ENCODE measurements around the gene CCNDBP1.

Gene CCNDBP1

GRCh38 chr15:43210172-43210745, 25.1 kb downstream of the CCNDBP1 start:
- no peak overlapping the region for H3K4me3 ChIP-seq (ENCODE audit: low read depth, low read length)
- no peak for DNase-seq (ENCODE audit: low read depth, low spot score)
- in situ Hi-C loops (cut with HindIII; ENCODE audit: low sequenced_read_pairs) = no loop called here
- no peak for TF ChIP-seq CTCF (IDR thresholded peaks at IDR 0.05; ENCODE audit: low read depth, low read length)

GRCh38 chr15:43210807-43211206, 25.6 kb downstream of the CCNDBP1 start:
- no peak overlapping the region for H3K4me3 ChIP-seq (ENCODE audit: low read depth, low read length)
- in situ Hi-C loops (cut with HindIII; ENCODE audit: low sequenced_read_pairs) = no loop called here
- no peak for TF ChIP-seq CTCF (IDR thresholded peaks at IDR 0.05; ENCODE audit: low read depth, low read length)
- DNase-seq (ENCODE audit: low read depth, low spot score) = no peak

- no peak for TF ChIP-seq CTCF (IDR thresholded peaks at IDR 0.05; ENCODE audit: low read depth, low read length)
- no peak for DNase-seq (ENCODE audit: low read depth, low spot score)
- H3K4me3 ChIP-seq (ENCODE audit: low read depth, low read length) = no peak overlapping the region
- in situ Hi-C loops (cut with HindIII; ENCODE audit: low sequenced_read_pairs) = no loop called here
Observed at GRCh38 chr15:43211224-43211735, 26.1 kb downstream of the CCNDBP1 start.

- in situ Hi-C loops (cut with HindIII; ENCODE audit: low sequenced_read_pairs) = no loop called here
- TF ChIP-seq CTCF (IDR thresholded peaks at IDR 0.05; ENCODE audit: low read depth, low read length) = no peak
Observed at GRCh38 chr15:43212299-43212698, 27.1 kb downstream of the CCNDBP1 start.

GRCh38 chr15:43212951-43213350, 27.7 kb downstream of the CCNDBP1 start:
- in situ Hi-C loops (cut with HindIII; ENCODE audit: low sequenced_read_pairs) = no loop called here
- no peak for TF ChIP-seq CTCF (IDR thresholded peaks at IDR 0.05; ENCODE audit: low read depth, low read length)
- DNase-seq (ENCODE audit: low read depth, low spot score) = no peak
- H3K4me3 ChIP-seq (ENCODE audit: low read depth, low read length) = no peak overlapping the region

More at GRCh38 chr15:43212299-43212698, 27.1 kb downstream of the CCNDBP1 start:
- no peak overlapping the region for H3K4me3 ChIP-seq (ENCODE audit: low read depth, low read length)
- DNase-seq (ENCODE audit: low read depth, low spot score) = no peak

GRCh38 chr15:43213466-43213865, 28.3 kb downstream of the CCNDBP1 start:
- in situ Hi-C loops (cut with HindIII; ENCODE audit: low sequenced_read_pairs) = no loop called here
- no peak for TF ChIP-seq CTCF (IDR thresholded peaks at IDR 0.05; ENCODE audit: low read depth, low read length)
- no peak for DNase-seq (ENCODE audit: low read depth, low spot score)
- no peak overlapping the region for H3K4me3 ChIP-seq (ENCODE audit: low read depth, low read length)

Data from astrocyte of the spinal cord (primary cell).